Neural cell (in vitro differentiated cells): ENCODE measurements around the gene TBC1D22B. TPM values are rescaled to one million over a fixed set of nuclear protein-coding genes. Genes with fewer than 3 reads are reported as not detected.

Experiments used
- H2AFZ ChIP-seq: fragments of 200-600, 300-800 bp; sonication (generic), shearing (Covaris generic); 2 replicates; pipeline ENCODE4 v1.6.0; 2014; ENCODE audit warnings: low read depth, mild to moderate bottlenecking, antibody characterized with exemption, low read length, moderate library complexity
- H3F3A ChIP-seq: fragments of 200-600 bp; shearing (Covaris generic); 2 replicates; pipeline ENCODE4 v1.6.1; 2016; ENCODE audit warnings: mild to moderate bottlenecking, moderate library complexity, mixed read lengths, antibody characterized with exemption, low read length; ENCODE audit not compliant: insufficient read depth, poor library complexity, severe bottlenecking
- H3K27ac ChIP-seq: fragments of 200-600, 300-800 bp; sonication (generic), shearing (Covaris generic); 2 replicates; pipeline ENCODE4 v1.5.1; 2014; ENCODE audit warnings: mild to moderate bottlenecking, low read length, moderate library complexity
- H3K27me3 ChIP-seq: fragments of 300-800, 200-600 bp; sonication (generic), shearing (Covaris generic); 2 replicates; pipeline ENCODE4 v1.6.0; 2014; ENCODE audit warnings: mild to moderate bottlenecking, low read depth, low read length, moderate library complexity; ENCODE audit not compliant: insufficient read depth
- H3K36me3 ChIP-seq: fragments of 300-800, 200-600 bp; sonication (generic), shearing (Covaris generic); 2 replicates; pipeline ENCODE4 v1.5.1; 2014; ENCODE audit warnings: mild to moderate bottlenecking, antibody characterized with exemption, low read length, moderate library complexity; ENCODE audit not compliant: insufficient read depth
- H3K4me2 ChIP-seq: fragments of 300-800, 200-600 bp; sonication (generic), shearing (Covaris generic); 2 replicates; pipeline ENCODE4 v1.6.0; 2014; ENCODE audit warnings: mild to moderate bottlenecking, low read length
- H3K4me3 ChIP-seq: fragments of 300-800, 200-600 bp; sonication (generic), shearing (Covaris generic); 2 replicates; pipeline ENCODE4 v1.5.1; 2014; ENCODE audit warnings: mild to moderate bottlenecking, low read length, moderate library complexity
- H3K79me2 ChIP-seq: fragments of 200-600 bp; shearing (Covaris generic); replicated peaks from 2 replicates; pipeline ENCODE4 v1.6.0; 2014; ENCODE audit warnings: mild to moderate bottlenecking, low read length, moderate library complexity; ENCODE audit not compliant: insufficient read depth
- H3K9ac ChIP-seq: fragments of 300-800, 200-600 bp; sonication (generic), shearing (Covaris generic); 2 replicates; pipeline ENCODE4 v1.6.1; 2016; ENCODE audit warnings: mild to moderate bottlenecking, low read length, mixed read lengths
- H3K9me2 ChIP-seq: fragments of 200-600 bp; shearing (Covaris generic); 2 replicates; pipeline ENCODE4 v1.6.1; 2016; ENCODE audit warnings: mild to moderate bottlenecking, low read length, mixed read lengths; ENCODE audit not compliant: insufficient read depth
- H3K9me3 ChIP-seq: fragments of 200-600, 300-800 bp; sonication (generic), shearing (Covaris generic); 2 replicates; pipeline ENCODE4 v1.6.1; 2016; ENCODE audit warnings: mild to moderate bottlenecking, mixed run types, low read length, moderate library complexity, mixed read lengths
- H4K20me1 ChIP-seq: fragments of 200-600 bp; shearing (Covaris generic); 2 replicates; pipeline ENCODE4 v1.6.1; 2016; ENCODE audit warnings: mild to moderate bottlenecking, mixed run types; ENCODE audit not compliant: insufficient read depth
- CTCF ChIP-seq: fragments of 450-650 bp; IDR thresholded peaks from 2 replicates; pipeline ENCODE4 v1.5.1; 2014; ENCODE audit warnings: antibody characterized with exemption, mild to moderate bottlenecking, moderate library complexity; ENCODE audit not compliant: poor library complexity, severe bottlenecking
- EP300 ChIP-seq: fragments of 450-650 bp; conservative IDR thresholded peaks from 2 replicates; pipeline ENCODE4 v1.6.1; 2014; ENCODE audit warnings: antibody characterized with exemption, mild to moderate bottlenecking, moderate library complexity; ENCODE audit not compliant: poor library complexity, severe bottlenecking
- EZH2 ChIP-seq: fragments of 200-600, 300-800 bp; shearing (Covaris generic), sonication (generic); IDR thresholded peaks from 2 replicates; pipeline ENCODE4 v1.6.1; 2014; ENCODE audit warnings: antibody characterized with exemption, low read length, borderline replicate concordance, mild to moderate bottlenecking; ENCODE audit not compliant: insufficient read depth, poor library complexity, severe bottlenecking
- MXI1 ChIP-seq: fragments of 450-650 bp; conservative IDR thresholded peaks from 2 replicates; pipeline ENCODE4 v1.6.1; 2014; ENCODE audit warnings: antibody characterized with exemption, mild to moderate bottlenecking; ENCODE audit not compliant: poor library complexity, severe bottlenecking
- POLR2AphosphoS5 ChIP-seq: IDR thresholded peaks from 2 replicates; pipeline ENCODE4 v1.6.1; 2012
- RAD21 ChIP-seq: fragments of 450-650 bp; conservative IDR thresholded peaks from 2 replicates; pipeline ENCODE4 v1.6.1; 2014; ENCODE audit warnings: antibody characterized with exemption, mild to moderate bottlenecking, moderate library complexity
- REST ChIP-seq: IDR thresholded peaks from 2 replicates; pipeline ENCODE4 v1.6.1; 2012; ENCODE audit warnings: borderline replicate concordance
- SMC3 ChIP-seq: fragments of 450-650 bp; conservative IDR thresholded peaks from 2 replicates; pipeline ENCODE4 v1.6.1; 2014; ENCODE audit warnings: antibody characterized with exemption, mild to moderate bottlenecking, moderate library complexity; ENCODE audit not compliant: poor library complexity
- TAF1 ChIP-seq: IDR thresholded peaks from 2 replicates; pipeline ENCODE4 v1.6.1; 2012; ENCODE audit warnings: low read depth
- polyA plus RNA-seq: library from polyadenylated mRNA; depleted of rRNA; stranded (reverse); fragments of >200 nt; gene quantifications from 2 replicates; pipeline ENCODE4 v1.2.3, GENCODE V29; 2014

The TBC1D22B gene
- polyA plus RNA-seq, 1 donor from 2014 or later, result 10.6 TPM

GRCh38 chr6:37339741-37340638 lies 82.4 kb downstream of the TBC1D22B start:
- H3K36me3 ChIP-seq, result no peaks in the 10 kb centered on the region
- H3K4me3 ChIP-seq, result no peak overlapping the region
- H3K27me3 ChIP-seq, result no peaks in the 10 kb centered on the region
- no peaks in the 10 kb centered on the region for H4K20me1 ChIP-seq
- no peaks in the 10 kb centered on the region for H3K9me2 ChIP-seq
- no peaks in the 10 kb centered on the region for H3F3A ChIP-seq
- no peak overlapping the region for H3K9ac ChIP-seq
- no peaks in the 10 kb centered on the region for H3K79me2 ChIP-seq
- no peak overlapping the region for H3K4me2 ChIP-seq
- TF ChIP-seq TAF1, result no peak
- no peak for TF ChIP-seq CTCF
- TF ChIP-seq RAD21, result no peak
- TF ChIP-seq MXI1, result no peak
- TF ChIP-seq SMC3, result no peak
- no peak for TF ChIP-seq EP300
- no peak for TF ChIP-seq POLR2AphosphoS5
- H2AFZ ChIP-seq, result no peak overlapping the region
- no peaks in the 10 kb centered on the region for H3K9me3 ChIP-seq
- H3K27ac ChIP-seq, result no peak overlapping the region

GRCh38 chr6:37340639-37340943 lies 83.0 kb downstream of the TBC1D22B start:
- Histone ChIP-seq H4K20me1 (no peaks in the 10 kb centered on the region), H3K9me2 (no peaks in the 10 kb centered on the region), H3K9me3 (no peaks in the 10 kb centered on the region), H3K4me2 (no peak overlapping the region), H3K9ac (no peak overlapping the region), H3K36me3 (no peaks in the 10 kb centered on the region), H3K27ac (no peak overlapping the region), H3K79me2 (no peaks in the 10 kb centered on the region), H3F3A (no peaks in the 10 kb centered on the region), H3K27me3 (no peaks in the 10 kb centered on the region), H2AFZ (no peak overlapping the region), H3K4me3 (no peak overlapping the region)
- TF ChIP-seq TAF1 (no peak), SMC3 (no peak), EP300 (no peak), MXI1 (no peak), POLR2AphosphoS5 (no peak), CTCF (no peak), EZH2 (no peak), RAD21 (no peak), REST (no peak)
